Measurements from ENCODE around the gene USP3. TPM values are rescaled to one million over a fixed set of nuclear protein-coding genes. Genes with fewer than 3 reads are reported as not detected.

USP3 gene
- total RNA-seq, 4 donors from 2014 or later, result 56.1 to 93.0 (median 73.7) TPM

DNA sequence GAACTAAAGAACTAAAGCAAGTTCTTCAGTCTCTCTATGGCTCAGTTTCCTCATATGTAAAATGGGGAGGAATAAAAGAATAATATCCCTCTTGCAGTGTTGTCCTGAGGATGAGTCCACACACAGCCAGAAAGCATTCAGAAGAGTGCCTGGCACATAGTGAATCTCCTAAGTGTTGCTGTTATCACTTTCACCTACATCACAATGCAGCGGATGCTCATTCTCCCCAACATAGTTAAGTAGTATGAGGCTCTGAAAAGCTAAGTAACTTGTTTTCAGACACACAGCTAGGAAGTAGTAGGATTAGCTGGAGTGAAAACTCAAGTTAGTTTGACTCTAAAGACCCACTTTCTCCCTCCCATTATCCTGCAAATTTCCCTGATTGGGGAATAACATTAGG is 9.1 kb upstream of the USP3 start:
- Histone ChIP-seq H3K9me3 (no peaks in the 10 kb centered on the region), H3K27me3 (no peaks in the 10 kb centered on the region), H3K4me3 (no peak overlapping the region), H3K4me1 (peaks cover 4 to 48% (median 8%) of the 10 kb centered on the region in 4 donors), H3K27ac (no peak overlapping the region), H3K36me3 (no peaks in the 10 kb centered on the region)
- in situ Hi-C loops (cut with MboI; ENCODE audit: low pct_ligation_motif_present in 1 of 4, low pct_unique_long_range_greater_than_20kb in 1 of 4, low sequenced_read_pairs in 3 of 4) (loop anchor here in 1 of 4 donors (10.0 kb wide), 1 partner anchor 109 kb away; no protein-coding TSS in a partner anchor), intact Hi-C loops (cut with DNase I; ENCODE audit: low total_unique reads) (no loop called here)
- 88% methylated on average over 1 of the region's 1 CpG for WGBS, 2 donors (ENCODE audit: low coverage in 1 of 2)
- TF ChIP-seq CTCF (IDR thresholded peaks at IDR 0.05) (no peak), EP300 (IDR thresholded peaks at IDR 0.05; ENCODE audit: low read depth) (no peak), POLR2A (IDR thresholded peaks at IDR 0.05) (no peak), POLR2AphosphoS5 (IDR thresholded peaks at IDR 0.05) (no peak)
- no peak for DNase-seq

DNA sequence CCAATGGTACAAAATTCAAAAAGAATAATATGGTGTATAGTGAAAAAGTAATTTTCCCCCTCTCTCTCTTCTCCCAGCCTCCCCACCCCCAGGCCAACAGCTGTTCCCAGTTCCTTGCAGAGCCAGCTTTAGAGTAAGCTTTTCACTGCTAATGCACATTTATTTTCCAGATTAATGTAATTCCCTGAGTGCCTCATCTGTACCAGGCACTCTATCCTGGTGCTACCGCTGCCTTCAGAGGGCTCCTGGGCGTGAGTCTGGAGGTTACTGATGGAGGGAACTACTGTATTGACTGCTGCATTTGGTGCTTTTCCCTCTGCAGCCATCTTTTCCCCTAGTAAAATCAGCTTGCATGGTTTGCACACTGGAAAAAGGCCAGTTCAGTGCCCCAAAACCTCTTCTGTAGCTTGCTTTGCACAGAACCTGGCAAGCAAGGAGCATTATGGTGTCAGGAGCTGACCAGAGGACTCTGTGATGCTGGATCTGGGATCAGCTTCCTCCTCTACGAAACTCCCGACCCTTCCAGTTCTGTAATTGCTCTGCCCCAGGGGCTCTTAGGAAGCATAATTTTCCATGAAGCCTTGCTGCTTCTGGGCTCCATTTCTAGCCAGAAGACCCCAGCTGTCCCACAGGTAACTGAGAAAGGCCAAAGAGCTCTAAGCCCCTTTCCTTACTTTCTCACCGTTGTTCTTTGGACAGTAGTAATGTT is 8.5 kb upstream of the USP3 start:
- no peak overlapping the region for H3K4me3 ChIP-seq
- no peaks in the 10 kb centered on the region for H3K27me3 ChIP-seq
- DNase-seq, result no peak
- no peaks in the 10 kb centered on the region for H3K36me3 ChIP-seq
- WGBS, 2 donors (ENCODE audit: low coverage in 1 of 2), result 71 to 75% methylated on average over 1 to 5 of the region's 5 CpGs
- in situ Hi-C loops (cut with MboI; ENCODE audit: low pct_ligation_motif_present in 1 of 4, low pct_unique_long_range_greater_than_20kb in 1 of 4, low sequenced_read_pairs in 3 of 4), result loop anchor here in 1 of 4 donors (10.0 kb wide), 1 partner anchor 109 kb away; no protein-coding TSS in a partner anchor
- TF ChIP-seq EP300 (IDR thresholded peaks at IDR 0.05; ENCODE audit: low read depth) (no peak), POLR2A (IDR thresholded peaks at IDR 0.05) (no peak), POLR2AphosphoS5 (IDR thresholded peaks at IDR 0.05) (no peak)
- peaks cover 9 to 54% (median 13%) of the 10 kb centered on the region in 4 donors for H3K4me1 ChIP-seq
- intact Hi-C loops (cut with DNase I; ENCODE audit: low total_unique reads), result no loop called here
- H3K9me3 ChIP-seq, result no peaks in the 10 kb centered on the region
- H3K27ac ChIP-seq, result no peak overlapping the region

DNA sequence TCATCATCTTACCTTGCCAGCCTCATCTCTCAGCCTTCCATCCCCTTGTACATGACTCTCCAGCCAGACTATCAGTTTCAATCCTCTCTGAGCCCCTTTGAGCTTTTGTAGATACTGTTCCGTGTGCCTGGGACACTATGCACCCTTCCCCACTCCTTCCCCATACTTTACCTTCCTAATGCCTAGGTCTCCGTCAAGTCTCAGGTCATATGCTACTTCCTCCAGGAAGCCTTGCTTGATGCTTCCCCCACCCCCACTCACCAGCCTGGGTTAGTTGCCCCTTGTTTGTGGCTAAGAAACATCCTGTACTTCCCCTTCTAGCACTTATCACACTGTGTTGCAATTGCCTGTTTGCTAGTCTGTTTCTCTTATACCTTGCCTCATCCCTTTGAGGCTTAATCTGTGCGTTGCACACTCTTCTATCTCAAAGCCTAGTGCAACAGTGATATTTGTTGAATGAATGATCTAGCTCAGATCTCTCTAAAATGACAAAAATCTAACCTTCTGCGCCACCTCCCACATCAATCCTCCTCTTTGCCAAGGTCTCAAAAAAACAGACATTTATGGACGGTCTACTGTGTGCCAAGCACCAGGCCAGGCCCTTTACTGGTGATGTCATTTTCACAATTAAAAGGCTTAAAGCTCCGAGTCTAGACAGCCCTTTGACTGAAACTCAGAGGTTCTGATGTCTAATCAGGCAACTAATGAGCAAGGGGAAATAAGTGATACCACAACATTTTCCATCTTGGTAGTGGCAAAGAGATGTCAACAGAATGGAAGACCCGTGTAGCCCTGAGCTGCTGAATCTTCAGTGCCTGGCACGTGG is 6.5 kb upstream of the USP3 start:
- Histone ChIP-seq H3K27me3 (no peaks in the 10 kb centered on the region), H3K9me3 (no peaks in the 10 kb centered on the region), H3K4me1 (peaks cover 20 to 57% (median 27%) of the 10 kb centered on the region in 4 donors), H3K4me3 (no peak overlapping the region), H3K36me3 (no peaks in the 10 kb centered on the region), H3K27ac (peak overlapping the region; percentile 31 to 68 (median 56))
- intact Hi-C loops (cut with DNase I; ENCODE audit: low total_unique reads) (no loop called here), in situ Hi-C loops (cut with MboI; ENCODE audit: low pct_ligation_motif_present in 1 of 4, low pct_unique_long_range_greater_than_20kb in 1 of 4, low sequenced_read_pairs in 3 of 4) (loop anchor here in 1 of 4 donors (10.0 kb wide), 1 partner anchor 107 kb away; no protein-coding TSS in a partner anchor)
- DNase-seq, result peak; percentile 74
- TF ChIP-seq POLR2AphosphoS5 (IDR thresholded peaks at IDR 0.05), result peak in 1 of 3 donors; percentile 31
- TF ChIP-seq CTCF (IDR thresholded peaks at IDR 0.05), result no peak
- 69 to 80% methylated on average over 2 to 8 of the region's 8 CpGs for WGBS, 2 donors (ENCODE audit: low coverage in 1 of 2)

- Histone ChIP-seq H3K27ac (peak overlapping the region; percentile 10 to 60 (median 48)), H3K4me3 (no peak overlapping the region), H3K4me1 (peaks cover 22 to 57% (median 29%) of the 10 kb centered on the region in 4 donors), H3K27me3 (no peaks in the 10 kb centered on the region), H3K9me3 (no peaks in the 10 kb centered on the region), H3K36me3 (no peaks in the 10 kb centered on the region)
- intact Hi-C loops (cut with DNase I; ENCODE audit: low total_unique reads), result no loop called here
- in situ Hi-C loops (cut with MboI; ENCODE audit: low pct_ligation_motif_present in 1 of 4, low pct_unique_long_range_greater_than_20kb in 1 of 4, low sequenced_read_pairs in 3 of 4), result loop anchor here in 1 of 4 donors (10.0 kb wide), 1 partner anchor 106 kb away; no protein-coding TSS in a partner anchor
- TF ChIP-seq EP300 (IDR thresholded peaks at IDR 0.05; ENCODE audit: low read depth) (no peak), POLR2A (IDR thresholded peaks at IDR 0.05) (no peak), POLR2AphosphoS5 (IDR thresholded peaks at IDR 0.05) (no peak), CTCF (IDR thresholded peaks at IDR 0.05) (no peak)
- no peak for DNase-seq
- WGBS, 2 donors (ENCODE audit: low coverage in 1 of 2), result 86 to 94% methylated on average over 3 to 6 of the region's 6 CpGs
Measured at GRCh38 chr15:63499175-63499549, 5.2 kb upstream of the USP3 start.

Measured in transverse colon (tissue), 4 donors.